Activated CD4-positive, alpha-beta T cell treated with anti-CD3 and anti-CD28 coated beads for 1 hour (primary cell): ENCODE data around the gene IRX6.

Experiments
- DNase-seq: peaks from one replicate; pipeline ENCODE4 v3.0.0-alpha.2; 2020

The IRX6 gene

GRCh38 chr16:55324285-55325079, 479 bp downstream of the IRX6 start:
- DNase-seq = no peak

- DNase-seq = no peak
Observed at GRCh38 chr16:55325080-55325447, 1.1 kb downstream of the IRX6 start.

GRCh38 chr16:55325458-55326109, 1.6 kb downstream of the IRX6 start:
- DNase-seq = no peak

- DNase-seq = no peak
Observed at GRCh38 chr16:55326261-55327092, 2.5 kb downstream of the IRX6 start.

GRCh38 chr16:55328611-55329569, 4.9 kb downstream of the IRX6 start:
- no peak for DNase-seq

- DNase-seq = no peak
Observed at GRCh38 chr16:55329791-55330428, 5.9 kb downstream of the IRX6 start.

- DNase-seq = no peak
Observed at GRCh38 chr16:55330781-55331647, 7.0 kb downstream of the IRX6 start.

- no peak for DNase-seq
Observed at GRCh38 chr16:55331648-55332185, 7.7 kb downstream of the IRX6 start.

- DNase-seq = no peak
Observed at GRCh38 chr16:55333684-55334083, 9.7 kb downstream of the IRX6 start.

- no peak for DNase-seq
Observed at GRCh38 chr16:55338646-55339045, 14.6 kb downstream of the IRX6 start.

- no peak for DNase-seq
Observed at GRCh38 chr16:55340445-55340844, 16.4 kb downstream of the IRX6 start.

GRCh38 chr16:55341681-55342080, 17.7 kb downstream of the IRX6 start:
- no peak for DNase-seq

GRCh38 chr16:55346475-55346874, 22.5 kb downstream of the IRX6 start:
- no peak for DNase-seq

GRCh38 chr16:55349867-55350266, 25.9 kb downstream of the IRX6 start:
- DNase-seq = no peak

- DNase-seq = no peak
Observed at GRCh38 chr16:55350984-55351383, 27.0 kb downstream of the IRX6 start.

GRCh38 chr16:55351936-55352335, 27.9 kb downstream of the IRX6 start:
- no peak for DNase-seq

GRCh38 chr16:55357241-55357640, 33.2 kb downstream of the IRX6 start:
- DNase-seq = no peak

GRCh38 chr16:55359946-55360345, 35.9 kb downstream of the IRX6 start:
- no peak for DNase-seq

GRCh38 chr16:55364811-55365210, 40.8 kb downstream of the IRX6 start:
- no peak for DNase-seq

GRCh38 chr16:55367301-55367811, 43.4 kb downstream of the IRX6 start:
- DNase-seq = no peak
